Measurements from ENCODE around the gene SMKR1. TPM values are rescaled to one million over a fixed set of nuclear protein-coding genes. Genes with fewer than 3 reads are reported as not detected.

The SMKR1 gene
- polyA plus RNA-seq, 3 donors: not detected

- DNase-seq: no peak
- Mint-ChIP-seq H3K4me3 (no peak overlapping the region), H3K4me1 (peaks cover 2% of the 10 kb centered on the region), H3K27ac (no peak overlapping the region), H3K27me3 (ENCODE audit: low read depth in 3 of 3) (peaks cover 12 to 14% (median 13%) of the 10 kb centered on the region in 3 donors), H3K36me3 (peaks cover 0 to 8% of the 10 kb centered on the region in 2 donors), H3K9me3 (no peaks in the 10 kb centered on the region)
- H3K27ac ChIP-seq (ENCODE audit: low read depth in 1 of 2, low read length in 2 of 2): no peak overlapping the region
- no peaks in the 10 kb centered on the region for H3K79me2 ChIP-seq (ENCODE audit: insufficient read depth, low read length)
- H3K9ac ChIP-seq (ENCODE audit: insufficient read depth, low read length, poor library complexity, severe bottlenecking): no peak overlapping the region
- peaks cover 9 to 10% of the 10 kb centered on the region in 2 donors for H3K4me1 ChIP-seq (ENCODE audit: control insufficient read depth in 1 of 2, insufficient read depth in 2 of 2, low read length in 2 of 2)
- no peaks in the 10 kb centered on the region for H3K36me3 ChIP-seq (replicated peaks in 1 of 2; ENCODE audit: control insufficient read depth in 1 of 2, insufficient read depth in 2 of 2, low read length in 2 of 2)
- TF ChIP-seq, protein P1, sequence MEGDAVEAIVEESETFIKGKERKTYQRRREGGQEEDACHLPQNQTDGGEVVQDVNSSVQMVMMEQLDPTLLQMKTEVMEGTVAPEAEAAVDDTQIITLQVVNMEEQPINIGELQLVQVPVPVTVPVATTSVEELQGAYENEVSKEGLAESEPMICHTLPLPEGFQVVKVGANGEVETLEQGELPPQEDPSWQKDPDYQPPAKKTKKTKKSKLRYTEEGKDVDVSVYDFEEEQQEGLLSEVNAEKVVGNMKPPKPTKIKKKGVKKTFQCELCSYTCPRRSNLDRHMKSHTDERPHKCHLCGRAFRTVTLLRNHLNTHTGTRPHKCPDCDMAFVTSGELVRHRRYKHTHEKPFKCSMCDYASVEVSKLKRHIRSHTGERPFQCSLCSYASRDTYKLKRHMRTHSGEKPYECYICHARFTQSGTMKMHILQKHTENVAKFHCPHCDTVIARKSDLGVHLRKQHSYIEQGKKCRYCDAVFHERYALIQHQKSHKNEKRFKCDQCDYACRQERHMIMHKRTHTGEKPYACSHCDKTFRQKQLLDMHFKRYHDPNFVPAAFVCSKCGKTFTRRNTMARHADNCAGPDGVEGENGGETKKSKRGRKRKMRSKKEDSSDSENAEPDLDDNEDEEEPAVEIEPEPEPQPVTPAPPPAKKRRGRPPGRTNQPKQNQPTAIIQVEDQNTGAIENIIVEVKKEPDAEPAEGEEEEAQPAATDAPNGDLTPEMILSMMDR (IDR thresholded peaks at IDR 0.05): no peak
- peaks cover 2 to 12% of the 10 kb centered on the region in 2 donors for H3K27me3 ChIP-seq (ENCODE audit: control insufficient read depth in 2 of 2, insufficient read depth in 2 of 2, low read length in 2 of 2)
- no peak overlapping the region for H2AFZ ChIP-seq (ENCODE audit: insufficient read depth, low read depth, low read length, poor library complexity, severe bottlenecking)
- intact Hi-C loops (cut with micrococcal nuclease): no loop called here
- H3K4me2 ChIP-seq (replicated peaks; ENCODE audit: extremely low read depth, low read length, poor library complexity, severe bottlenecking): no peak overlapping the region
- no CpG with 5 or more reads among the region's 1 CpG for WGBS (ENCODE audit: insufficient coverage)
- H3K9me3 ChIP-seq (replicated peaks in 1 of 2; ENCODE audit: control insufficient read depth in 1 of 2, insufficient read depth in 1 of 2, low read length in 2 of 2): no peaks in the 10 kb centered on the region
- no peak overlapping the region for H3K4me3 ChIP-seq (replicated peaks in 1 of 3; ENCODE audit: low read depth in 2 of 3, low read length in 3 of 3)
- H4K20me1 ChIP-seq (ENCODE audit: insufficient read depth, low read length): no peaks in the 10 kb centered on the region
These were observed 34.2 kb upstream of the SMKR1 start for GRCh38 chr7:129468087-129468486.

GRCh38 chr7:129468547-129468946 is 33.8 kb upstream of the SMKR1 start:
- Mint-ChIP-seq H3K4me3 (no peak overlapping the region), H3K4me1 (peaks cover 2% of the 10 kb centered on the region), H3K9me3 (no peaks in the 10 kb centered on the region), H3K36me3 (peaks cover 0 to 8% of the 10 kb centered on the region in 2 donors), H3K27me3 (ENCODE audit: low read depth in 3 of 3) (peaks cover 8 to 14% (median 11%) of the 10 kb centered on the region in 3 donors), H3K27ac (no peak overlapping the region)
- H3K27me3 ChIP-seq (ENCODE audit: control insufficient read depth in 2 of 2, insufficient read depth in 2 of 2, low read length in 2 of 2): peaks cover 2 to 12% of the 10 kb centered on the region in 2 donors
- no peaks in the 10 kb centered on the region for H3K79me2 ChIP-seq (ENCODE audit: insufficient read depth, low read length)
- peaks cover 5 to 6% of the 10 kb centered on the region in 2 donors for H3K4me1 ChIP-seq (ENCODE audit: control insufficient read depth in 1 of 2, insufficient read depth in 2 of 2, low read length in 2 of 2)
- H3K36me3 ChIP-seq (replicated peaks in 1 of 2; ENCODE audit: control insufficient read depth in 1 of 2, insufficient read depth in 2 of 2, low read length in 2 of 2): no peaks in the 10 kb centered on the region
- H3K27ac ChIP-seq (ENCODE audit: low read depth in 1 of 2, low read length in 2 of 2): no peak overlapping the region
- no peak for DNase-seq
- H3K4me2 ChIP-seq (replicated peaks; ENCODE audit: extremely low read depth, low read length, poor library complexity, severe bottlenecking): no peak overlapping the region
- no peaks in the 10 kb centered on the region for H4K20me1 ChIP-seq (ENCODE audit: insufficient read depth, low read length)
- no peaks in the 10 kb centered on the region for H3K9me3 ChIP-seq (replicated peaks in 1 of 2; ENCODE audit: control insufficient read depth in 1 of 2, insufficient read depth in 1 of 2, low read length in 2 of 2)
- H3K9ac ChIP-seq (ENCODE audit: insufficient read depth, low read length, poor library complexity, severe bottlenecking): no peak overlapping the region
- no peak overlapping the region for H3K4me3 ChIP-seq (replicated peaks in 1 of 3; ENCODE audit: low read depth in 2 of 3, low read length in 3 of 3)
- intact Hi-C loops (cut with micrococcal nuclease): no loop called here
- WGBS (ENCODE audit: insufficient coverage): 60% methylated on average over 1 of the region's 4 CpGs
- no peak overlapping the region for H2AFZ ChIP-seq (ENCODE audit: insufficient read depth, low read depth, low read length, poor library complexity, severe bottlenecking)
- TF ChIP-seq, protein P1 (IDR thresholded peaks at IDR 0.05): no peak
